Fibroblast of the aortic adventitia (primary cell): ENCODE data around the gene ZBTB7A. TPM values are rescaled to one million over a fixed set of nuclear protein-coding genes. Genes with fewer than 3 reads are reported as not detected.

Source experiments
- DNase-seq: peaks from one replicate; pipeline ENCODE4 v3.0.0-alpha.2; 2010; ENCODE audit warnings: low read depth
- H3K4me3 ChIP-seq: 2 replicates; pipeline ENCODE4 v1.5.1; 2011; ENCODE audit warnings: low read depth, mild to moderate bottlenecking, control low read depth, low read length, moderate library complexity
- total RNA-seq: library from RNA; depleted of rRNA; stranded (reverse); fragments of >200 nt; gene quantifications from 2 replicates; pipeline ENCODE4 v1.2.3, GENCODE V29; 2012; ENCODE audit warnings: low replicate concordance
- TF ChIP-seq, protein P1 (sequence below): IDR thresholded peaks from 2 replicates; pipeline ENCODE4 v1.5.1; 2011; ENCODE audit warnings: mild to moderate bottlenecking, low read length, control low read depth, inconsistent platforms; ENCODE audit not compliant: insufficient read depth

The ZBTB7A gene
- total RNA-seq, 1 donor = 31.6 TPM

- no peak for DNase-seq
- TF ChIP-seq, protein P1, sequence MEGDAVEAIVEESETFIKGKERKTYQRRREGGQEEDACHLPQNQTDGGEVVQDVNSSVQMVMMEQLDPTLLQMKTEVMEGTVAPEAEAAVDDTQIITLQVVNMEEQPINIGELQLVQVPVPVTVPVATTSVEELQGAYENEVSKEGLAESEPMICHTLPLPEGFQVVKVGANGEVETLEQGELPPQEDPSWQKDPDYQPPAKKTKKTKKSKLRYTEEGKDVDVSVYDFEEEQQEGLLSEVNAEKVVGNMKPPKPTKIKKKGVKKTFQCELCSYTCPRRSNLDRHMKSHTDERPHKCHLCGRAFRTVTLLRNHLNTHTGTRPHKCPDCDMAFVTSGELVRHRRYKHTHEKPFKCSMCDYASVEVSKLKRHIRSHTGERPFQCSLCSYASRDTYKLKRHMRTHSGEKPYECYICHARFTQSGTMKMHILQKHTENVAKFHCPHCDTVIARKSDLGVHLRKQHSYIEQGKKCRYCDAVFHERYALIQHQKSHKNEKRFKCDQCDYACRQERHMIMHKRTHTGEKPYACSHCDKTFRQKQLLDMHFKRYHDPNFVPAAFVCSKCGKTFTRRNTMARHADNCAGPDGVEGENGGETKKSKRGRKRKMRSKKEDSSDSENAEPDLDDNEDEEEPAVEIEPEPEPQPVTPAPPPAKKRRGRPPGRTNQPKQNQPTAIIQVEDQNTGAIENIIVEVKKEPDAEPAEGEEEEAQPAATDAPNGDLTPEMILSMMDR = no peak
- no peak overlapping the region for H3K4me3 ChIP-seq
Measured at GRCh38 chr19:4053423-4054324, 13.0 kb downstream of the ZBTB7A start.

- no peak overlapping the region for H3K4me3 ChIP-seq
- no peak for DNase-seq
- TF ChIP-seq, protein P1 = no peak
Measured at GRCh38 chr19:4052993-4053422, 13.7 kb downstream of the ZBTB7A start.

GRCh38 chr19:4052114-4052992 is 14.3 kb downstream of the ZBTB7A start:
- H3K4me3 ChIP-seq = no peak overlapping the region
- DNase-seq = peak; percentile 47
- TF ChIP-seq, protein P1 = no peak

- peak; percentile 43 for DNase-seq
- no peak overlapping the region for H3K4me3 ChIP-seq
- TF ChIP-seq, protein P1 = no peak
Measured at GRCh38 chr19:4051175-4052101, 15.3 kb downstream of the ZBTB7A start.

DNA sequence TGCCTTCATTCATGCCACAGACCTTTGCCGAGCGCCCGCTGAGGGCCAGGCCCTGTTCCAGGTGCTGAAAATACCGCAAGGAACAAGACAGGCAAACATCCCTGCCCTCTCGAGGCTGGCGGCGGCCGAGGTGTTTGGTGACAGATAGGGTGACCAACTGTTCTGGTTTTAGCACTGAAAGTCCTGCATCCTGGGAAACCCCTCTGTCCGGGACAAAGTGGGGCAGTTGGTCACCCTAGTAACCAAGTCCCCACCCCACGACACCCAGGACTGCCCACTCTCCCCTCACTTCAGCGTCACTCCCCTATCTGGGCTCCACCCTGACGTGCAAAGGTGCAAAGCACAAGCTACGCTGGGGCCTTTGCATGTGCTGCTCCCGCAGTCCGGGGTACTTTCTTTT is 17.3 kb downstream of the ZBTB7A start:
- TF ChIP-seq, protein P1 = no peak
- H3K4me3 ChIP-seq = no peak overlapping the region
- no peak for DNase-seq
